Peyer's patch (tissue), 4 donors: ENCODE measurements around the gene DDAH2. TPM values are rescaled to one million over a fixed set of nuclear protein-coding genes. Genes with fewer than 3 reads are reported as not detected.

Source experiments
- DNase-seq, 3 donors: peaks; one replicate each; pipeline ENCODE4 v3.0.0-alpha.2; 2017 to 2019
- H3K27ac ChIP-seq, 4 donors: fragments of 200-600 bp; sonication (generic); one replicate each; pipeline ENCODE4 v1.5.1; 2016 to 2019
- H3K27me3 ChIP-seq, 2 donors: fragments of 200-600 bp; sonication (generic); one replicate each; pipeline ENCODE4 v1.5.1; 2019
- H3K36me3 ChIP-seq, 3 donors: fragments of 200-600 bp; sonication (generic); one replicate each; pipeline ENCODE4 v1.5.1; 2016 to 2019
- H3K4me1 ChIP-seq, 4 donors: fragments of 200-600 bp; sonication (generic); one replicate each; pipeline ENCODE4 v1.5.1; 2016 to 2019
- H3K4me3 ChIP-seq, 4 donors: fragments of 200-600 bp; sonication (generic); 1 replicate in 3 of 4; 2 replicates in 1 of 4; pipeline ENCODE4 v1.5.1; 2016 to 2019; ENCODE audit warnings: mild to moderate bottlenecking in 1 of 4
- H3K9me3 ChIP-seq, 4 donors: fragments of 200-600 bp; sonication (generic); one replicate each; pipeline ENCODE4 v1.5.1; 2016 to 2019; ENCODE audit warnings: mild to moderate bottlenecking in 1 of 4
- CTCF ChIP-seq, 6 experiments: fragments of 450-650 bp in 4 of 6; fragments of 200-600 bp in 2 of 6; sonication (generic) in 1 of 6; IDR thresholded peaks; one replicate each; pipeline ENCODE4 v1.5.1; 2017 to 2019; ENCODE audit warnings: antibody characterized with exemption in 6 of 6, mild to moderate bottlenecking in 3 of 6, moderate library complexity in 1 of 6
- POLR2A ChIP-seq, 2 donors: fragments of 450-650 bp; IDR thresholded peaks; one replicate each; pipeline ENCODE4 v1.5.1; 2017; ENCODE audit warnings: antibody characterized with exemption in 2 of 2, mild to moderate bottlenecking in 2 of 2, moderate library complexity in 2 of 2
- total RNA-seq, 4 donors: library from RNA; depleted of rRNA; stranded (reverse); fragments of >200 nt; gene quantifications; one replicate each; pipeline ENCODE4 v1.1.0, GENCODE V29; 2016

Gene DDAH2
- total RNA-seq, 4 donors from 2014 or later: 25.6 to 136 (median 53.3) TPM

GRCh38 chr6:31720196-31720770, 8.8 kb downstream of the DDAH2 start:
- no peak for TF ChIP-seq CTCF (IDR thresholded peaks at IDR 0.05)
- TF ChIP-seq POLR2A (IDR thresholded peaks at IDR 0.05): no peak
- Histone ChIP-seq H3K4me3 (no peak overlapping the region), H3K9me3 (no peaks in the 10 kb centered on the region), H3K27me3 (no peaks in the 10 kb centered on the region), H3K36me3 (no peaks in the 10 kb centered on the region), H3K4me1 (no peaks in the 10 kb centered on the region), H3K27ac (no peak overlapping the region)
- DNase-seq: no peak

GRCh38 chr6:31719001-31719400, 10.1 kb downstream of the DDAH2 start:
- no peak overlapping the region for H3K27ac ChIP-seq
- TF ChIP-seq CTCF (IDR thresholded peaks at IDR 0.05) (no peak), POLR2A (IDR thresholded peaks at IDR 0.05) (no peak)

GRCh38 chr6:31718265-31718664, 10.8 kb downstream of the DDAH2 start:
- DNase-seq: no peak
- no peak overlapping the region for H3K4me3 ChIP-seq

More at GRCh38 chr6:31719001-31719400, 10.1 kb downstream of the DDAH2 start:
- DNase-seq: no peak
- no peaks in the 10 kb centered on the region for H3K9me3 ChIP-seq
- no peaks in the 10 kb centered on the region for H3K36me3 ChIP-seq
- no peak overlapping the region for H3K4me3 ChIP-seq
- H3K4me1 ChIP-seq: peaks cover 0 to under 1% (median 0%) of the 10 kb centered on the region in 4 donors
- H3K27me3 ChIP-seq: no peaks in the 10 kb centered on the region

GRCh38 chr6:31717499-31718222, 11.4 kb downstream of the DDAH2 start:
- Histone ChIP-seq H3K27ac (peak overlapping the region in 1 of 4 donors; percentile 39), H3K9me3 (no peaks in the 10 kb centered on the region), H3K4me3 (no peak overlapping the region), H3K36me3 (no peaks in the 10 kb centered on the region), H3K4me1 (peaks cover 0 to 8% (median 1%) of the 10 kb centered on the region in 4 donors), H3K27me3 (no peaks in the 10 kb centered on the region)
- no peak for DNase-seq
- TF ChIP-seq POLR2A (IDR thresholded peaks at IDR 0.05) (no peak), CTCF (IDR thresholded peaks at IDR 0.05) (no peak)

More at GRCh38 chr6:31718265-31718664, 10.8 kb downstream of the DDAH2 start:
- no peak overlapping the region for H3K27ac ChIP-seq
- no peaks in the 10 kb centered on the region for H3K36me3 ChIP-seq
- H3K27me3 ChIP-seq: no peaks in the 10 kb centered on the region
- H3K4me1 ChIP-seq: peaks cover 0 to 8% (median 1%) of the 10 kb centered on the region in 4 donors
- TF ChIP-seq POLR2A (IDR thresholded peaks at IDR 0.05) (no peak), CTCF (IDR thresholded peaks at IDR 0.05) (no peak)
- no peaks in the 10 kb centered on the region for H3K9me3 ChIP-seq

- no peak for TF ChIP-seq CTCF (IDR thresholded peaks at IDR 0.05)
- TF ChIP-seq POLR2A (IDR thresholded peaks at IDR 0.05): no peak
- Histone ChIP-seq H3K27me3 (no peaks in the 10 kb centered on the region), H3K36me3 (no peaks in the 10 kb centered on the region), H3K4me3 (no peak within 1 kb of the TSS), H3K27ac (peak within 1 kb of the TSS in 1 of 4 donors; percentile 35), H3K4me1 (peaks cover 0 to 15% (median 1%) of the 10 kb centered on the region in 4 donors), H3K9me3 (no peaks in the 10 kb centered on the region)
- DNase-seq: no peak
Observed at GRCh38 chr6:31715022-31715958, 13.8 kb downstream of the DDAH2 start, which contains the start of gene LY6G6D. LY6G6D (plus strand) TSS chr6:31715348; CDS start chr6:31715356, 8 bp downstream.
